GM12864 (cell line): ENCODE measurements around the gene GNGT2.

Experiments
- DNase-seq: peaks from one replicate; pipeline ENCODE4 v3.0.0-alpha.2; 2011; ENCODE audit warnings: low read depth
- H3K4me3 ChIP-seq: 2 replicates; pipeline ENCODE4 v1.5.1; 2011; ENCODE audit warnings: mild to moderate bottlenecking, low read depth, low read length, control low read depth
- CTCF ChIP-seq: IDR thresholded peaks from 2 replicates; pipeline ENCODE4 v1.5.1; 2011; ENCODE audit warnings: low read depth, mild to moderate bottlenecking, moderate library complexity, low read length, control low read depth, inconsistent platforms; ENCODE audit errors: missing control alignments

The GNGT2 gene

GRCh38 chr17:49229805-49230600, 19.6 kb upstream of the GNGT2 start:
- no peak for DNase-seq
- peak overlapping the region; percentile 84 for H3K4me3 ChIP-seq
- no peak for TF ChIP-seq CTCF

DNA sequence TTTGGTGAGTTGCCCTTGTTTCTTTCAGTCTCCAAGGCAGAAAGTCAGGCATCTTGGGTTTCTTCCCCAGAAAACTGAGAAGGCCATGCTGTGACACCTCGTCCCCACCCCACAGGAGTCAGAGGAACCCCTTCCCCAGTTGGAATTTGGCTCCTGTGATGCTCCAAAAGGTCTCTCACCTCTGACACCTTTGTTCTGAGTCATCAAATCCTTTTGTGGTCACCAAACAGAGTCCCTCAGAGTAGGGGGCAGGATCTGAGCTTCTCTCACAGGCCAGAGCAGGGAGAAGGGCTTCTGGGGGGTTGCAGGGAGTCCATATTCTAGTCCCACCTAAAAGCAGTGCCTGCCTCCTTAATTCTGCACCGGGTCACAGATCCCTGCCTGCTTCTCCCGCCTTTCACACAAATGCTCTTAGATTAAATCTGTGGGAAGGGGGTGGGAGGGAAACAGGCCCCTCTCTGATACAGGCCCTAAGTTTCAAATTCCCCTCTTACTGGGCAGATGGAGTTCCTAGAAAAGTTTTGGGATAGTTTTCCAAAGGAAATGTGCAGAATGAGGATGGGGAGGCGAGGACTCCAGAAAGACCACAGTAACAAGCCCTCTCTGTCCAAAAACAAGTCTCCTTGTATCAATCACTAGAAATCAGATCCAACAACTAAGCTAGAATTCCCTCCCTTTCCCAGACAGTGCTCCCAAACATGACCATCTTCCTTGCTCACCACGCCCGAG, 18.9 kb upstream of the GNGT2 start:
- no peak for TF ChIP-seq CTCF
- DNase-seq, result no peak
- H3K4me3 ChIP-seq, result no peak overlapping the region

DNA sequence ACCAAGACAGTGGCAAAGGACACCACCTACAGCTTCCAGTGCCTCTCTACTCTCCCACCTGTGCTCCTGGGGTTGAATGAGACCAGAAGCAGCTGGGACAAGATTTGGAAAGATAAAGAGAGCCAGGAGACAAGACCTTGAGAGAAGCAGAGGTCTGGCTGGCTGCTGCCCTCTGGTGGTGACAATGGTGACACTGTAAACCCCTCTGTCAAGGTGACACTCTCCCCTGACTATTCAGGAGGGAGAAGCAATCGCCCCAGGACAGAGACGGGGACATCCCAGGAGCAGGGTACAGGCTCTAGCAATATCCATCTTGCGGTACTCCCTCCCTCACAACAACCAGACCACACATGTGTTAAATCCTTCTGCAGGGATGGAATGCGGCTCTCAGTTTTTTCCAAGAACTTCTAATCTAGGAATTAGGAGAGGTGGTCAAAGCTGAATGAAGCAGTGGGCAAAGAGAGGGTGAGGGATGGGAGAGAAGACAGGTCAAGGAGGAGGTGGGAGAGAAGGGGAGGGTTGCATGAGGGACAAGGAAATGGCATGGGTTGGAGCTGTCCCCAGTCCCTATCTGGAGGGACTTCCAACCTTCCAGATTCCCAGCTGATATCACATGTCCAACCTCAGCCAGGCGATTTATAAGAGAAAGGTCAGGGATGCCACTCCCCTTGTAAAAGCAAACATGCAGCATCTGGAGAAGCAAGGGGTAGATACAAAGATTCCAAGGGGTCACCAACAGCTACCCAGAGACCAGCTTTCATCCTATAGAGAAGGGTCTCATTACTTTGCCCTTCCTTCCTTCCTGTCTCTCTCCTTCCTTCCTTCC, 17.3 kb upstream of the GNGT2 start:
- no peak overlapping the region for H3K4me3 ChIP-seq
- DNase-seq, result peak; percentile 52
- TF ChIP-seq CTCF, result peak; percentile 97

DNA sequence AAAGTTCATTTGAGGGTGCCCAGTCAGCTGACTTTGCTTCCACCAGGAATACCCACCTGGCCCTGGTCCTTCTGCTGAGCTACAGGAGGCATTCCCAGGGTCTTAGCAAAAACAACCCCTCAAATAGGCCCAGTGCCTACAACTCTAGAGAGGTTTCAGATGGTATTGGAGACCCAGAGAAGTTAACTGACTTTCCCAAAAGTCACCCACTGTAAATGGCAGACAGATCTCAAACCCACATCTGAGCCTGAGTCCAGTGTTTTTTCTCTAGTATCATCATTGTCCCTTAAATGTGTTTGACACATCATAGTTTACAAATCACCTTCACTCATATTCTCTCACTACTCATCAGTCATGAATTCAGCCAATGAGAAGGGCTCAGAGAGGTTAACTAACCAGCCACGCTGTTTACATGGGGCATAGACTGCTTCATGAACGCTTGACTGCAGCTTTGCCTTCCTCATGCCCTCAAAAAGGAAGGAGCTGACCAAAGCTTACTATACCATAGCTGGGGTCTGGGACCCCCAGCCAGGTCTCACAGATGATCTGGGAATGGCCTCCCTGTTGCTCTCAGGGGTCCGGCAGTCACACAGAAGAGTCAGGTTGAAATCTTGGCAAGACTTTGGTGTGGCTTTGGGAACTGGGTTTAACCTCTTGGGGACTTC, 16.5 kb upstream of the GNGT2 start:
- TF ChIP-seq CTCF, result no peak
- DNase-seq, result no peak
- H3K4me3 ChIP-seq, result no peak overlapping the region

DNA sequence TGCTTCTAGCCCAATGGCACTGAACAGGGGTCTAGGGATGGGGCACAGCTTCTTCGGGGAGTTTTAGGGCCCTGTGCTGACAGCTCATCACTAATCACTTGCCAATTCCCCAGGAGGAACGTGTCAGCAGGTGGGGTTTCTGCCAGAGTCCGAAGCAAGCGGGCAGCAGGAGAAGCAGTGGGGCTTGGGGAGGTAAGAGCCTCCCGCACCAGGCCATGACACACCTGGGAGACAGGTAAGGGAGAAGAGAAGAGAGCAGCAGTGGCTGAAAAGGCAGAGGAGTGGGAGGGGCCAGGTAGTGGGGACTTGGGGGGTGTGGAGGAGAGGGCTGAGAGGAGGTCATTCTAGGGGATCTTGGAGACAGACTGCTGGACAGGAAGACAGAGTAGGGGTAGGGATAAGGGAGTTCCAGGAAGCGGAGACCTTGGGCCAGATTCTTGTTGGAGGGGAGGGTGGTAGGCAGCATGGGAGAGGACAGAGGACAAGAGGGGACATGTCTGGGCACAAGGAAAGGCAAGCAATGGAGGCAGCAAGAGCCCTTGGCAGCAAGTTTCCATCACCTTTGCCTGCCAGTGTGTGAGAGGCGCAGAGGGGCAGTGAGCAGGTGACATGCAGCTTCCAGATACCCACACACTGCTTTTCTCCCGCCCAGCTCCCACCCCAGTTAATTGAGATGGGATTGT, 15.3 kb upstream of the GNGT2 start:
- DNase-seq, result no peak
- no peak overlapping the region for H3K4me3 ChIP-seq
- no peak for TF ChIP-seq CTCF

DNA sequence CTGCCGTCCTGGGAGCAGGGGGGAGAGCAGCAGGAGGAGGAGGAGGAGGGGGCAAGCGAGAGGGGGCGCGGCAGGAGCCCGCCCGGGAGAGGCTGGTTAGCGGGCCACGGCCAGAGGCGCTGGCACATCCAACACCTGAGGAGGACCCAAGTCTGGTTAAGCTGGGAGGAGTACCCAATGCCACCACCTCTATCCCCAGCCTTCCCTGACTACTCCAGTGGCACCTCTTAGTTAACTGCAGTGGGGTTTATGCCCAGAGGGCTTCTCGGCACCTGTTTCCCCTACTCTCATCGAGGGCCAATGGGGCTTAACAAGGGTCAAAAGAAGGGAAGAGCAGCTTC, 14.6 kb upstream of the GNGT2 start:
- H3K4me3 ChIP-seq, result no peak overlapping the region
- TF ChIP-seq CTCF, result no peak
- no peak for DNase-seq
